HG03108 (cell line): ENCODE data around the gene TMEM218.
"Not testable (repeated sequence)": the region's sequence is repeated elsewhere in the genome, so short reads cannot be mapped to it uniquely, and the experiment has no call there.

Experiments used
- ATAC-seq: cut with Tn5 transposase; IDR thresholded peaks from one replicate; pipeline ENCODE4 v1.9.1; 2021; ENCODE audit warnings: moderate library complexity; ENCODE audit not compliant: unreplicated experiment

The TMEM218 gene

DNA sequence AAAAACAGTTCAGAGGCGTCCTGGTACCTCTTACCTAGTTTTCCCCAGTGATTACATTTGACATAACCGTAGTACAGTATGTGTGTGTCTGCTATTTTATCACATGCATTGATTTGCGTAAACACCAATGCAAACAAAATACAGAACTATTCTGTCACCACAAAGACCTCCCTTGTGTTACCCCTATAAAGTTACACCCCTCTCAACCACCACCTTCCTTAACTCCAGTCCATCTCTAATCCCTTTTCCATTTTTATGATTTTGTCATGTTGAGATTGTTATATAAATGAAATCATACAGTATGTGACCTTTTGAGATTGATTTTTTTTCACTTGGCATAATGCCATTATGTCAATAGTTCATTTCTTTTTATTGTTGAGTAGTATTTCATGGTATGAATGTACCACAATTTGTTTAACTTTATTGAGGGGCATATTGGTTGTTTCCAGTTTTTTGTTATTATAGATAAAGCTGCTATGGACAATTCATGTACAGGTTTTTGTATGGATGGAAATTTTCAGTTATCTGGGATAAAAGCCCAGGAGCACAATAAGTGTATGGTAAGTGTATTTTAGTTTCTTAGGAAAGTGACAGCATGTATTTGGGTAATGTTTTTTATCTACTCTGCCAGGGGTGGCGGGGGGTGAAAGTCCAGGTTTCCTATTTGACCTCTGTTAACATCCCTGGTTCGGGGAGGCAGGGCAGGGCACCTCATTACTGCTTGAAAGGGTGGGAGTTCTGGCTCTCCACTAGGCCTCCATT lies 54.3 kb downstream of the TMEM218 start:
- no peak for ATAC-seq

DNA sequence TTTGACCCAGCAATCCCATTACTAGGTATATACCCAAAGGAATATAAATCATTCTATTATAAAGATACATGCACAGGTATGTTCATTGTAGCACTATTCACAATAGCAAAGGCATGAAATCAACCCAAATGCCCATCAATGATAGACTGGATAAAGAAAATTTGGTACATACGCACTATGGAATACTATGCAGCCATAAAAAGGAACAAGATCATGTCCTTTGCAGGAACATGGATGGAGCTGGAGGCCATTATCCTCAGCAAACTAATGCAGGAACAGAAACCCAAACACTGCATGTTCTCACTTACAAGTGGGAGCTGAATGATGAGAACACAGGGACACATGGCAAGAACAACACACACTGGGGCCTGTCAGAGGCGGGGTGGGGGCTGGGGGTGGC lies 55.3 kb downstream of the TMEM218 start:
- not testable (repeated sequence) for ATAC-seq

DNA sequence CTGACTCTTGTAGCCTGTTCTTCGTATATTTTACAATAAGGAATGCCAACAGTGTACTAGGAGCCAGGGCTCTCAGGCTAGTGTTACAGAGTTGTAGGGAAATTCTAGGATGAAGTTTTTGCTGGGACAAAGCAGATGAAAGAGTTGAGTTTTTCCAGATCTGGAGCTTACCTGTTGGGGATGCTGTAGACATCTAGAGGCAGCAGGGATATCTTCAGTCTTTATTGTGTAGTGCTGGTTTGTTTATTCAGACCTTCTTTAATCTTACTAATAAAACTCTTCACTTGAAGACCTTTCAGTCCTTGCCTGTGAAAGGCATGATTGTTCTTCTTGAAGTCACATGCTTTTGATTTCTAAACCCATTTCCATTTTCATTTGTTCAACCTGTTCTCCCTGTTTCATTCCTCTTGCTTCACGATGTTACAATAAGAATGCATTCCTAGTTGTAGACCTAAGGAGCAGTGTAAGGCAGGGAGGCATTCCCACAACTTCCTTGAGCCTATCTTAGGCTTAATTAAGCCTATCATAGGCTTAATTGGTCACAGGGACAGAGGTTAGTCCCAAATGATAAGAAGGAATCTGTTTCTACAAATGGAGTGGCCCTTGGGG lies 56.2 kb downstream of the TMEM218 start:
- no peak for ATAC-seq

DNA sequence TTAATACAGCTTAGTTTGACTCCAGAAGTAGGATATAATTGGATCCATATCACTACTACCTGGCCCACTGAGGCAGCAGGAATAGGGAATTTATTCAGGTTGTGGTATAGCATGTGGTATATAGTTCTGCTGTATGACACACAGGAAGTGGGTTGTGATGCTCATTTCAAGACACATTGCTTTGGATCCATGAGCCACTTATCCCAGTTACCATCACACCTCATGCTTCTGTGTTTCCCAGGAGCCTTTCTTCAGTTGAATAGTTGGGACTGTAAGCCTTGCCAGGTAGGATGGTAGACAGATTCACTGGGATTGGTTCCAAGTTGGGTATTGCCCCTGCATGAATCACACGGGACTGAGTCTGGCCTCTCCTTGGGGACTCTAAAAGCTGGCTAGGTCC lies 58.3 kb downstream of the TMEM218 start:
- ATAC-seq: no peak

DNA sequence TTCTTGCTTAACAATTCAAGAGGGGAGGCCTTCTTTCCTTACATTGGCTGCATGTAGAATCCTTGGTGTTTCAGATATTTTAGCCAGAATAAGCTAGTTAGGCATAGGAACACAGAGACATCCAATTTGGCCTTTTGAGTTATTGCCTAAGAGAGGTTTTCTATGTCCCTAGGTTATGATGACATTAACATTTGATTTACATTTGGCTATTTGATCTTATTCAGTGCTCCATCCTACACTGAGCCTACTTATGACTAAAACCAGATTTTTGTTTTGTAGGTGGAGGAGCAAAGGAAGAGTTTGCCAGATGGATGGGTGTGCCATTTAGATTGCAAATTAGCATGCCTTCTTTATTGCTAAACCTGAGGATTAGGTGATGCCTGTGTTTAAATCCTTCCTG lies 59.4 kb downstream of the TMEM218 start:
- no peak for ATAC-seq

DNA sequence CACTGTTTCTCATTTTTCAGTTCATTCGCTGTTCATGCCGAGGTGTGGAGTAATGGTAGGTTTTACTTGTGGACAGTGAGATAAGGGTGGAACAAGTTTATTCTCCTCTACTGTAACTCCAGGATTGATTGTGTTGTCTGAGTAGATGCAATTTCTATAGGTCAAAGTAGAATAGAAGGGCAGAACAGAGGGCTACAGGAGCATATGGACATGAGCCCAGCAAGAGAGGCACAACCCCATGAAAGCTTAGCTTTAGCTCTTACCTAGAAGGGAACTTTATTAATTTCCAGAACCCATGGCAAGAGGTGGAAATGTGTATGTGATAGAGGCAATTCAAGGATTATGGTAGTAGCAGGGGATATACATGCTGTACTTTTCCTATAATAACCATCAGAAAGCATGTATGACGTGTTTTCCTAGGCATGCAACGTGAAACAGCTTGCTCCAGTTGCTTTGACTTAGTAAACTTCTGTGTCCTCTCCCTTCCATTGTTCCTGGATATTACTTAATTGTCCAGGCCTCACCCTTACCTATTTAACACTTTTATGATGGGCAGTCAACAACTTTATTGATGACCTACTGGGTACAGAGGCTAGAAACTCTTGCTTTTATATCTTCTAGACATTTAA lies 62.1 kb downstream of the TMEM218 start:
- no peak for ATAC-seq
